Subcutaneous adipose tissue (tissue), 4 donors: ENCODE measurements around the gene RASD1. TPM values are rescaled to one million over a fixed set of nuclear protein-coding genes. Genes with fewer than 3 reads are reported as not detected.

Experiments used
- total RNA-seq, 4 donors: library from RNA; depleted of rRNA; stranded (reverse); fragments of >200 nt; gene quantifications; one replicate each; pipeline ENCODE4 v1.1.0, GENCODE V29; 2016
- TF ChIP-seq, protein P1 (sequence below): fragments of 450-650 bp; IDR thresholded peaks from one replicate; pipeline ENCODE4 v1.5.1; 2016; ENCODE audit warnings: low read depth, mild to moderate bottlenecking, control low read depth, antibody characterized with exemption, moderate library complexity

RASD1 gene
- total RNA-seq, 4 donors from 2014 or later = 140 to 294 (median 198) TPM

DNA sequence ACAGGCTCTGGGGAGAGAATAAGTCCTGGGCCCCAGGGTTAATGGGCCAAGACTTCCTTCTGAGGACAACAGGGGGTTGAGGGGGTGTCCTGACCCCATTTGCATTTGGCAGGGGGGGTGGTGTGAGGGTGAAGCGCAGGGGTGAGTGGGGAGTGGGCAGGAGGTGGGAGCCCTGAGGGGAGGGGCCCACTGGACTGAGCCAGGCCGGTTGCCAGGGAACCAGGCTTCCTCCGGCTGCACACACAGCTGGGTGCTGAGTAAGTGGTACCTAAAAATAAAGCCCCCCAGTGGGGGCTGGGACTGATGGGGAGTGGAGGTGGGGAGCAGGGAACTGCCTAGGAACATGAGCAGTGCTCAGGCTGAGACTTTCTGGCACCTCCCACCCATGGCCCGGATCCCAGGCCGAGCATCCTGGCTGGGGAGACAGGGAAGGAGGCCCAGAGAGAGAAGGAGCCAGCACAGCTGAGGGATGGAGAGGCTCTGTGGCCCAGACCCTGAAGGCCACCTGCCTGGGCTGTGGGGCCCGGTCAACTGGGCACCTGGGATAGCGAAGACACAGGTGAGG lies 7.5 kb upstream of the RASD1 start:
- TF ChIP-seq, protein P1, sequence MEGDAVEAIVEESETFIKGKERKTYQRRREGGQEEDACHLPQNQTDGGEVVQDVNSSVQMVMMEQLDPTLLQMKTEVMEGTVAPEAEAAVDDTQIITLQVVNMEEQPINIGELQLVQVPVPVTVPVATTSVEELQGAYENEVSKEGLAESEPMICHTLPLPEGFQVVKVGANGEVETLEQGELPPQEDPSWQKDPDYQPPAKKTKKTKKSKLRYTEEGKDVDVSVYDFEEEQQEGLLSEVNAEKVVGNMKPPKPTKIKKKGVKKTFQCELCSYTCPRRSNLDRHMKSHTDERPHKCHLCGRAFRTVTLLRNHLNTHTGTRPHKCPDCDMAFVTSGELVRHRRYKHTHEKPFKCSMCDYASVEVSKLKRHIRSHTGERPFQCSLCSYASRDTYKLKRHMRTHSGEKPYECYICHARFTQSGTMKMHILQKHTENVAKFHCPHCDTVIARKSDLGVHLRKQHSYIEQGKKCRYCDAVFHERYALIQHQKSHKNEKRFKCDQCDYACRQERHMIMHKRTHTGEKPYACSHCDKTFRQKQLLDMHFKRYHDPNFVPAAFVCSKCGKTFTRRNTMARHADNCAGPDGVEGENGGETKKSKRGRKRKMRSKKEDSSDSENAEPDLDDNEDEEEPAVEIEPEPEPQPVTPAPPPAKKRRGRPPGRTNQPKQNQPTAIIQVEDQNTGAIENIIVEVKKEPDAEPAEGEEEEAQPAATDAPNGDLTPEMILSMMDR = no peak

DNA sequence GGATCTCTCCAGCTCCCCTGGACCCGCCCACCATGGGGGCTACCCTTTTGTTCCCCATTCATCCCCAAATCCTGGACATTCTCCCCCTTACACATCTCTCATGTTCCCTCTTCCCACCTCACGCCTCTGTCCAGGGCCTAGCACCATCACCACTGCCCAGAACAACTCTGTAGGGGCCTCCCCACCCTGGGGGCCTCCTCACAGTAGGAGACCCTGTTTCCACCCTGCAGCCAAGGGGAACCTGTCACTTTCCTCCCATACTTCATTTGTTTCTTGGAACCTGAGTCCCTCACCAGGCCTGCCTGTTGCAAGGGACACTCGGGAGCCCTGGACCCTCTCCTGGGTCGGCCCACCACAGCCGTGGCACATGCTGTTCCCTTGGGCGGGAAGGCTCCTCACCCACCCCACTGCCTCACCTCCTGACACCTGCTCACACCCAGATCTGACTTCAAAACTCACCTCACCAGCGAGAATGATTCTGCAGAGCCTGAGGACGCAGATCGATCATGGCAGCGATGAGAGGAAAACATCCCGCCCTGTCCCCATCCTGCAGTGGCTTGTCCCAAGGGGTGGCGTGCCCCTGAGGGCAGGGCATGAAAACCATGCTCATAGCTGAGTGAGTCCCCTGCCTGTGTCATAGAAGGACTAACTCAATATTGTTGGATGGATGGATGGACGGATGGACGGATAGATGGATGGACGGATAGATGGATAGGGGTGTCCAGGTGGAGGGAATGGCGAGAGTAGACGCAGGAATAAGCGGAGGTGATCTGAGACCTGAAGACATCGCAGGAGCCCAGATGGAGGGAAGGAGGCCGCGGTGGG lies 6.8 kb upstream of the RASD1 start:
- TF ChIP-seq, protein P1 = no peak

DNA sequence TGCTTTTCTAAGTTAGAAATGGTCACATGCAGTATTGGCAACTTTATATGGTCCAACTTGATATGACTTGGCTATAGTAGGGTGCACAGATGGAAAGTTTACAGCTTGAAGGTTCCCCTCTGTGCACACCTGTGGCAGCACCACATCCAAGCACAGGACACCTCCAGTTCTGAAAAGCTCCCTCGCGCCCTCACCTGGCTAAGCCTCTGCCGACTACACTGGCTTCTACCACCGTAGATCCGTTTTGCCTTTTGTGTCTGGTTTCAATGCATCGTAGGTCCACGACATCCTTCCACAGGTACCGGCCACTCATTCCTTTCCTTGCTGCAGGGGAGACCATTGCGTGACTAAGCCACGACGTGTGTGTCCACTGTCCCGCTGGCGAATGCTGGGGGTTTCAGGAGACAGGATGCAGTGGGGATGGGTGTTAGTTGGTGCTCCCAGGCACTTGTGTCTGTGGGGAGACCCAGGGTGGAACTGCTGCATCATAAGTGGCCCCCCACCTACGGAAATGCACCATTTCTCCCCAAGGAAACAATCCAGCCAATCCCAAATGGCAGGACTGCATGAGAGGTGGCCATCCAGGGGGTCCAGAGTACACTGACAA lies 4.9 kb upstream of the RASD1 start:
- TF ChIP-seq, protein P1 = no peak

DNA sequence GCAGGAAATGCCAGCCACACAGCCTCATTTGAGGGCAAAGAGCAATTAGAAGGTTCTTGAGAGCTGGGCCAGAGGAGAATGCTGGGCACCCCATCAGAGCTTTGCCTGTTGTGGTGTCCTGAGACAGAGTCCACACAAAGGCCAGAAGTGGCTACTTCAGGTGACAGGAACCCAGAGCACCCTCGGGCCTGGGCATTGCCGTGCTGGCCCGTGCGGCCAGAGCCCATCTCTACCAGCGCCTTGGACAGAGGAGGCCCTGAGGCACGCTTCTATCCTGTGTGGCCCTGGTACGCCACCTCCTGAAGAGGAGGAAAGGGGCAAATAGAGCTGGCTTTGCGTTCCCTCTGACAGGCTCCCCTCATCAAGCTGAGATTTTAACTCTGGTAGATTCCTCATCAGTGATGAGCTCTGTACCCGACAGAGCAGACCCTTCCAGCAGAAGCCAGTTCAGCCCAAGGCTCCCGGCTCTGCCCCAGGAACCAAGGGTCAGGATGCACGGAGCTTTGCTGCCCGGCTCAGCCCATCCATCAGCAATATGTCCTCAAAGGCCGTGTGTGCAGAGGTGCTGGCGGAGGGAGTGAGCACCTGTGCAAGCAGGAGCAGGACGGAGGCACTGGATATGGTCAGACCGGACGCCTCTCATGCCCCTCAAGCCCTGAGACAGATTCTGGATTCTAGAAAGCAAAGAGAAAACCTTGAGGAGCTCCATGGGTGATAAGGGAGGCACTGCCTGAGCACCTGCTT lies 3.4 kb upstream of the RASD1 start:
- TF ChIP-seq, protein P1 = no peak

DNA sequence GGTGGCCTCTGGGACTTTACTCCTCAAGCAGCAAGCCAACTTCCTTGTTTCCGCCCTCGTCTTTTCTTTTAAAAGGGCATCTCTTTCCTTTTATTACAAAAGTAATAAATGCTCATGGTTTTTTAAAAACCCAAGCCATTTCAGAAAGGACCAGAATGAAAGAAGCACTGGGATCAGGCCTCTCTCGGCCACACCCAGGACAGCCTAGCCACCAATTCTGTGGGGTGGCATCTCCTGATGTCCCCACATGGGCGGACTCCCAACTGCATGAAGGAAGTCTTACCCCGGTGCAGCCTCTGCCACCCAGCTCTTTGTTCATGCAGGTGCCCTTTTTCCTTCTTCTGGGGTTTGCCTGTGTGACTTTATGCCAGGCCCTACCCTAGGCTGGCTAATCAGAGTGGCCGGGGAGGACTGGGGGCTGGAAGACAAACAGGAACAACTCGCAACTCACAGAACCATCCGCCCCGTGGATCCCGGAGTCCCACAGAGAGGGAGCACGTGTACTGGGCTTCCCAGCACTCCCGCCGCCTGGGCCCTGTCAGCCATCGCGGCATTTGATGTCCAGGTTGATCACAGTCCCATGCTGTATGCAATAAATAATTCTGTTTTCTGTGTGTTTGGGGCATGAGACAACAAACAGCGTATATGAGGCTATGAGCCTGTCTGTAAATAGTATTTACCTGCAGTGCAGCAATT lies 2.6 kb upstream of the RASD1 start:
- TF ChIP-seq, protein P1 = no peak

DNA sequence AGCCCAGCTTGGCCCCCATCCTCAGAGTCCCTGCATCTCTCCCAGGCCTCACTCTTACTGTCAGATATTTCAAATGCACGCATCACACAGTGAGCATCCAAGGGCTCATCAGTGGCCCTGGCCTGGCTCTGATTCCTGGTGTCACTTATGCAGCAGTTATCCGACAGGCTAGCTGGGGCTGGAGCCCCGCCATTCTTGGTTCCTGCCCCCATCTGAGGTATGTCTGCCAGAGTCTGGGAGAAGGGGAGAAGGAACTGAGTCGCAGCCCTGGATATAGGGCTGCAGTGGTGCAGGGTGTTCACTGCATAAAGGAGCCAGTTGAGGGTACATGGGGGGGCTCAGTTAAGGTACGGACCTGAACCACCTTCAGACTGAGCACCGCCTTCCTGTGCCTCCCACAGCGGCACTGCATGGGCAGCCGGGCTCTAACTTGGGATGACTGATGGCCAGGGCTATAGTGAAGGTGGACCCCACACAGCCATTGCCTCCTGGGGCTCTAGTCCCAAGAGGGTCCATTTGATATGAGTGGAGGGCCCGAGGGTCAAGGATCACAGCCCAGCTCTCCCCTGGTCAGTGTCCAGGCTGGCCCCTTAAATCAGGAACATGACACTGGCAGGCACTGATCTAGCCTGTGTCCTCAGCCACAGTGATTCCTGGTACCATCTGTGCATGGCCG lies 1.8 kb upstream of the RASD1 start:
- TF ChIP-seq, protein P1 = no peak
